HepG2 (cell line): ENCODE data around the gene SDK1. TPM values are rescaled to one million over a fixed set of nuclear protein-coding genes. Genes with fewer than 3 reads are reported as not detected.

Source experiments
- DPF2 ChIP-seq: sonication (generic); formaldehyde crosslinking; IDR thresholded peaks from 2 replicates; pipeline ENCODE4 v1.4.0; 2020; ENCODE audit warnings: mild to moderate bottlenecking, low read depth, missing genetic modification reagents, borderline replicate concordance
- DRAP1 ChIP-seq: IDR thresholded peaks from 2 replicates; pipeline ENCODE4 v1.6.1; 2016; ENCODE audit warnings: missing genetic modification reagents, missing compliant biosample characterization
- GATAD1 ChIP-seq: IDR thresholded peaks from 2 replicates; pipeline ENCODE4 v1.6.1; 2016; ENCODE audit warnings: missing genetic modification reagents, missing compliant biosample characterization
- GMEB2 ChIP-seq: IDR thresholded peaks from 2 replicates; pipeline ENCODE4 v1.6.1; 2016; ENCODE audit warnings: missing biosample characterization, missing genetic modification reagents, low read depth
- ISX ChIP-seq: sonication (generic); formaldehyde crosslinking; conservative IDR thresholded peaks from 2 replicates; pipeline ENCODE4 v1.5.0; 2020; ENCODE audit warnings: missing genetic modification reagents
- ONECUT2 ChIP-seq: sonication (generic); formaldehyde crosslinking; IDR thresholded peaks from 2 replicates; pipeline ENCODE4 v1.4.0; 2020; ENCODE audit warnings: missing genetic modification reagents
- RNF219 ChIP-seq: sonication (generic); formaldehyde crosslinking; IDR thresholded peaks from 2 replicates; pipeline ENCODE4 v1.5.0; 2020; ENCODE audit warnings: mild to moderate bottlenecking, missing genetic modification reagents
- TIGD3 ChIP-seq: sonication (generic); formaldehyde crosslinking; IDR thresholded peaks from 2 replicates; pipeline ENCODE4 v1.5.1; 2020; ENCODE audit warnings: mild to moderate bottlenecking, missing genetic modification reagents, borderline replicate concordance
- ZFP62 ChIP-seq: sonication (generic); formaldehyde crosslinking; IDR thresholded peaks from 2 replicates; pipeline ENCODE4 v1.4.0; 2020; ENCODE audit warnings: missing genetic modification reagents
- polyA plus RNA-seq, 8 experiments: library from polyadenylated mRNA; depleted of rRNA in 3 of 8; stranded (reverse) in 7 of 8; unstranded in 1 of 8; fragments of >200 nt; fragmentation: Illumina TruSeq in 4 of 8; extraction: Trizol in 4 of 8; gene quantifications; 2 replicates each; pipeline versions ENCODE4 v1.2.1 to v1.2.3, GENCODE V29; 2011 to 2016; ENCODE audit warnings: low read depth in 4 of 8, missing spikeins in 1 of 8, mixed read lengths in 1 of 8; ENCODE audit not compliant: insufficient read depth in 1 of 8
- total RNA-seq, 5 experiments: library from RNA; depleted of rRNA; stranded (reverse); fragments of >200 nt; fragmentation: Illumina TruSeq; extraction: Trizol; gene quantifications; 2 replicates each; pipeline ENCODE4 v1.2.3, GENCODE V29; 2016; ENCODE audit warnings: low read depth in 1 of 5

The SDK1 gene
- total and polyA plus RNA-seq, 2 of the 13 experiments (the other 11 are each of a cell fraction or from before 2014, with no cell fraction given), result 0.35 to 2.4 TPM

- TF ChIP-seq ISX (CRISPR knock-in tag), result no peak
- no peak for TF ChIP-seq ZFP62 (CRISPR knock-in tag)
- TF ChIP-seq ONECUT2 (CRISPR knock-in tag), result no peak
- TF ChIP-seq DRAP1 (CRISPR knock-in tag), result no peak
- TF ChIP-seq DPF2 (CRISPR knock-in tag), result no peak
- no peak for TF ChIP-seq TIGD3
- TF ChIP-seq GMEB2 (CRISPR knock-in tag), result no peak
- no peak for TF ChIP-seq GATAD1
- TF ChIP-seq RNF219 (CRISPR knock-in tag), result no peak
- TF ChIP-seq, all 625 proteins: peak for 0
Observed at GRCh38 chr7:4297918-4298219, 996.8 kb downstream of the SDK1 start (continued).
